CD4-positive, alpha-beta T cell (primary cell): ENCODE data around the gene MAP3K8. TPM values are rescaled to one million over a fixed set of nuclear protein-coding genes. Genes with fewer than 3 reads are reported as not detected.
A peak's percentile ranks its signal among the peaks of the same experiment; 100 is the strongest.

Experiments used
- ATAC-seq: fragments of 200-7000 bp; cut with Tn5 transposase; one replicate; pipeline ENCODE4 v1.10.0; 2022; ENCODE audit warnings: mild to moderate bottlenecking; ENCODE audit not compliant: poor library complexity
- CTCF ChIA-PET: fragments of 350-600 bp; sonication (Branson Sonifier 250); formaldehyde crosslinking; loops from one replicate; lab custom pipeline; 2021; ENCODE audit warnings: antibody characterized with exemption, inconsistent platforms; lab: Charles Lee
- POLR2A ChIA-PET: fragments of 350-600 bp; sonication (Branson Sonifier 250); formaldehyde crosslinking; loops from one replicate; lab custom pipeline; 2021; ENCODE audit warnings: antibody characterized with exemption, inconsistent platforms; lab: Charles Lee
- DNase-seq, 14 experiments: peaks; one replicate each; pipeline ENCODE4 v3.0.0-alpha.2; 2013 to 2020; ENCODE audit warnings: mixed read lengths in 2 of 14
- H3K27ac ChIP-seq, 2 donors: one replicate each; pipeline versions ENCODE4 v1.5.1 to v1.7.0; 2013; ENCODE audit warnings: low read length in 2 of 2, low read depth in 1 of 2, mild to moderate bottlenecking in 1 of 2
- H3K27me3 ChIP-seq, 2 experiments: 1 replicate in 1 of 2; 2 replicates in 1 of 2; pipeline versions ENCODE4 v1.6.1 to v1.7.0; 2013; ENCODE audit warnings: low read length in 2 of 2, control low read depth in 1 of 2, mild to moderate bottlenecking in 1 of 2, moderate library complexity in 1 of 2; ENCODE audit not compliant: insufficient read depth in 2 of 2, control insufficient read depth in 1 of 2
- H3K36me3 ChIP-seq: one replicate; pipeline ENCODE4 v1.6.1; 2013; ENCODE audit warnings: low read length, control low read depth; ENCODE audit not compliant: insufficient read depth
- H3K4me1 ChIP-seq: one replicate; pipeline ENCODE4 v1.6.1; 2013; ENCODE audit warnings: low read length, control low read depth; ENCODE audit not compliant: insufficient read depth
- H3K4me3 ChIP-seq: one replicate; pipeline ENCODE4 v1.5.1; 2013; ENCODE audit warnings: mild to moderate bottlenecking, low read length, moderate library complexity
- H3K9me3 ChIP-seq, 2 experiments: 1 replicate in 1 of 2; 2 replicates in 1 of 2; pipeline versions ENCODE4 v1.6.1 to v1.7.0; 2013; ENCODE audit warnings: low read length in 2 of 2, mild to moderate bottlenecking in 2 of 2, control low read depth in 1 of 2, moderate library complexity in 1 of 2; ENCODE audit not compliant: control insufficient read depth in 1 of 2, insufficient read depth in 1 of 2
- H3K27ac Mint-ChIP-seq: one replicate; pipeline ENCODE4 v1.8.0; 2020; ENCODE audit warnings: mixed read lengths
- H3K27me3 Mint-ChIP-seq: one replicate; pipeline ENCODE4 v1.8.0; 2021; ENCODE audit warnings: mixed read lengths
- H3K36me3 Mint-ChIP-seq: one replicate; pipeline ENCODE4 v1.8.0; 2021; ENCODE audit warnings: low read depth, mixed read lengths
- H3K4me1 Mint-ChIP-seq: one replicate; pipeline ENCODE4 v1.8.0; 2021; ENCODE audit warnings: low read depth, mixed read lengths
- H3K4me3 Mint-ChIP-seq: one replicate; pipeline ENCODE4 v1.8.0; 2020; ENCODE audit warnings: mild to moderate bottlenecking, mixed read lengths
- H3K9me3 Mint-ChIP-seq: one replicate; pipeline ENCODE4 v1.8.0; 2020; ENCODE audit warnings: mixed read lengths
- CTCF ChIP-seq: fragments of 200-600 bp; IDR thresholded peaks from one replicate; pipeline ENCODE4 v1.8.0; 2022; ENCODE audit warnings: antibody characterized with exemption, mild to moderate bottlenecking
- intact Hi-C, 2 experiments: fragments of 100-400 bp; cut with DNase I in 1 of 2; cut with micrococcal nuclease in 1 of 2; formaldehyde crosslinking; loops; one replicate each; pipeline versions ENCODE4 v1.15.1 to v1.9.0; 2023 to 2025; cut with DNase I, micrococcal nuclease
- total RNA-seq, 174 experiments: library from RNA in 2 of 174; stranded (reverse) in 2 of 174; gene quantifications; one replicate each; pipeline ENCODE4 v1.2.3 and lab custom pipeline; 2021 to 2026

Gene MAP3K8
- total RNA-seq, 2 experiments from 2014 or later, result 27.3 to 28.9 TPM

- Histone ChIP-seq H3K27ac (no peak overlapping the region), H3K36me3 (no peaks in the 10 kb centered on the region), H3K4me1 (peaks cover 35% of the 10 kb centered on the region), H3K27me3 (no peaks in the 10 kb centered on the region), H3K4me3 (no peak overlapping the region), H3K9me3 (no peaks in the 10 kb centered on the region)
- ChIA-PET CTCF (no interaction called here), POLR2A (no interaction called here)
- H3K36me3 Mint-ChIP-seq, result no peaks in the 10 kb centered on the region
- H3K4me3 Mint-ChIP-seq, result no peak overlapping the region
- intact Hi-C loops, result loop anchor here in 1 of 2 experiments (5.0 kb wide), 1 partner anchor 37 kb away; no protein-coding TSS in a partner anchor
- DNase-seq (no peak), ATAC-seq (no peak)
- no peak for TF ChIP-seq CTCF
- H3K27me3 Mint-ChIP-seq, result peaks cover 7% of the 10 kb centered on the region
- no peaks in the 10 kb centered on the region for H3K9me3 Mint-ChIP-seq
- peaks cover 31% of the 10 kb centered on the region for H3K4me1 Mint-ChIP-seq
- H3K27ac Mint-ChIP-seq, result no peak overlapping the region
Observed at GRCh38 chr10:30490289-30491000, 56.5 kb downstream of the MAP3K8 start.

- H3K9me3 ChIP-seq, result no peaks in the 10 kb centered on the region
- H3K27ac ChIP-seq, result no peak overlapping the region
- peaks cover 35% of the 10 kb centered on the region for H3K4me1 ChIP-seq
- peaks cover 7% of the 10 kb centered on the region for H3K27me3 Mint-ChIP-seq
- H3K4me3 ChIP-seq, result no peak overlapping the region
- no peaks in the 10 kb centered on the region for H3K27me3 ChIP-seq
- ChIA-PET POLR2A (no interaction called here), CTCF (interaction anchor here (1.6 kb wide), 1 partner anchor 99 kb away, joined by 4 read pairs; no protein-coding TSS in a partner anchor)
- ATAC-seq (no peak), DNase-seq (peak in 2 of 14 experiments; percentile 54 to 67)
- H3K4me1 Mint-ChIP-seq, result peaks cover 33% of the 10 kb centered on the region
- TF ChIP-seq CTCF, result no peak
- H3K9me3 Mint-ChIP-seq, result no peaks in the 10 kb centered on the region
- intact Hi-C loops, result loop anchor here in 1 of 2 experiments (5.0 kb wide), 1 partner anchor 36 kb away; no protein-coding TSS in a partner anchor
- no peaks in the 10 kb centered on the region for H3K36me3 Mint-ChIP-seq
- H3K4me3 Mint-ChIP-seq, result no peak overlapping the region
- H3K27ac Mint-ChIP-seq, result no peak overlapping the region
- H3K36me3 ChIP-seq, result no peaks in the 10 kb centered on the region
Observed at GRCh38 chr10:30491204-30491915, 57.4 kb downstream of the MAP3K8 start.

GRCh38 chr10:30491916-30492515, 58.0 kb downstream of the MAP3K8 start:
- Mint-ChIP-seq H3K4me3 (no peak overlapping the region), H3K9me3 (no peaks in the 10 kb centered on the region), H3K36me3 (no peaks in the 10 kb centered on the region), H3K27ac (no peak overlapping the region), H3K27me3 (peaks cover 7% of the 10 kb centered on the region), H3K4me1 (peaks cover 40% of the 10 kb centered on the region)
- peaks cover 35% of the 10 kb centered on the region for H3K4me1 ChIP-seq
- ATAC-seq (no peak), DNase-seq (peak in 1 of 14 experiments; percentile 23)
- no peak for TF ChIP-seq CTCF
- intact Hi-C loops, result loop anchor here in 1 of 2 experiments (5.0 kb wide), 1 partner anchor 35 kb away; no protein-coding TSS in a partner anchor
- H3K9me3 ChIP-seq, result no peaks in the 10 kb centered on the region
- ChIA-PET CTCF (interaction anchor here (1.6 kb wide), 1 partner anchor 99 kb away, joined by 4 read pairs; no protein-coding TSS in a partner anchor), POLR2A (interaction anchor here (1.2 kb wide), 1 partner anchor 10 kb away, joined by 3 read pairs; no protein-coding TSS in a partner anchor)
- H3K27me3 ChIP-seq, result no peaks in the 10 kb centered on the region
- H3K4me3 ChIP-seq, result no peak overlapping the region
- H3K27ac ChIP-seq, result no peak overlapping the region
- H3K36me3 ChIP-seq, result no peaks in the 10 kb centered on the region
